ENCODE results near the gene OR2T11.
"Not testable (repeated sequence)": the region's sequence is repeated elsewhere in the genome, so short reads cannot be mapped to it uniquely, and the experiment has no call there.

OR2T11 gene

DNA sequence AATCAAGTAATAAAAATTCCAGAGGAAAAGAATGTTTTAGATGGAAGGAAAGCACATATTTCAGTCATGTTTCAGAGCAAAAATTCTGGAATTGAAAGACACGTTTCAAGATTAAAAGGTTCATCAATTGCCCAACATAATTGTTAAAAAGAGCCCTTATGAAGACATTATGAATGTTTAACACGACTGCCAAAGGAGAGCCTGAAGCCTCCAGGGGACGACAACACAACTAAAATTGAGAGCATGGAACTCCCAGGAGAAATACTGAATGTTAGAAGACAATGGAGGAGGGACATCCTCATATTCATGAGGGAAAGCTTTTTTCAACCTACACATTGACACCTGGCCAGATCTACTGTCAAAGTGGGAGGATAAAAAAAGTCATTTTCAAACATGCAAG lies 16.0 kb downstream of the OR2T11 start:
- no peak for DNase-seq (ENCODE audit: low spot score)

- DNase-seq (ENCODE audit: low spot score): no peak
These were observed 16.8 kb downstream of the OR2T11 start for GRCh38 chr1:248618119-248618518.

DNA sequence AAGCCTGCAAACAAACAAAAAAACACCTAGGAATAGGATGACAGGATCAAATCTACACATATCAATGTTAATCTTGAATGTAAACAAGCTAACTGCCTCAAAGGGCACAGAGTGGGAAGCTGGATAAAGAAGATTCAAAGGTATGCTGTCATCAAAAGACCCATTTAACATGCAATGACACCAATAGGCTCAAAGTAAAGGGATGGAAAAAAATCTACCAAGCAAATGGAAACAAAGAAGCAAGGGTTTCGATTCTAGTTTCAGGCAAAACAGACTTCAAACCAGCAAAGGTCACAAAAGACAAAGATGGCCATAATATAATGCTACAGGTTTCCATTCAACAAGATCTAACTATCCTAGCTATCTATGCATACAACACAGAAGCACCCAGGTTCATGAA lies 21.1 kb downstream of the OR2T11 start:
- no peak for DNase-seq (ENCODE audit: low spot score)

GRCh38 chr1:248611883-248612414 lies 22.9 kb downstream of the OR2T11 start:
- DNase-seq (ENCODE audit: low spot score): no peak

DNA sequence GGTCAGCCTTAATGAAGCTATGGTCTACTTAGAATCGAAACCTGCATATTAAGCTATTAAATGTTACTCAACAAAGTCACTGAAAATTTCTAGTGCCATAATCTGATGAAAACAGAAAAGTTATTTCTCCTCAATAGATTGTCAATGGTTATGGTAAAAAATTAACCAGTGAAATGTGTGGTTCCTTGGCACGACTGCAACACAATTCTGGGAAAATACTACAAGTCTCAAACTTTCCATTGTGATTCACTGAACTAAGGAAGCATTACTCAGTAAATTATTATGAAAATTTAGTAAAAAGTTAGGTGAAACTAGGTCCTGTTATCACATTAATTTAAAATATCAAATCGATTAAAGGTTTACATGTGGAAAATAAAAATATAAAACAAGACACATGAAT lies 24.6 kb downstream of the OR2T11 start:
- no peak for DNase-seq (ENCODE audit: low spot score)

DNA sequence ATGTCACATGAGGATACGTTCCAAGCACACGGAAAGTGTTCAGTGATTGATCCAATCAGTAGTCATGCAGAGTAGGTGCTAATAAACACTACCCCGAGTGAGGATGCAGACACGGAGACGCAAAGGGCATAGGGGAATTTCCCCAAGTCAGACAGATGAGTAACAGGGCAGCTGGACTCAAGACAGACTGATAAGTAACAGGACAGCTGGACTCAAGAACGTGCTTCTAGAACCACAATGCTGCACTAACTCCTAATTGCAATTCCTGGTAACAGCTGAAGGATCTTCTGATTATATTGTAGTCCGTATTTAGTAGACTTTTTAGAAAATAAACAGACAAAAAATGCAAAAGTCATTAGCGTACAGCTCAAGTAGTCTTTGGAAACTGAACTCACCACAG lies 35.5 kb downstream of the OR2T11 start:
- no peak for DNase-seq (ENCODE audit: low spot score)

DNA sequence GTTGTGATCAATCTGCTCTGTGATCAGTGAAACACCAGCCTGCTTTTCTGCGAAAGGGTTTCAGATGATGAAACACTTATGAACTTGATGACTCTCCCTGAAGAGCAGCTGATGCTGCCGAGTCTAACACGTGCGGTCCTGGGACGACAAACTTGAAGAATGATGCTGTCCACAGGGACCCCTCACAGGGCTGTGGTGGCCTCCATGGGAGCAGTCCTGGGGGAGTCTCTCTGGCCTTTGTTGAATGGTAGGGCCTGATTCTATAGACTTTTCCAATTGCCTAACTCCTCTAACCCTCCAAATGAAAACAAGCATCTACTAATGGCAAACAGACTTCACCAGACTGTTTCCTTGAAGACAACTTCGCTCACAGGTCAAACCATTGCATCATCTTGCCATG lies 37.3 kb downstream of the OR2T11 start, which contains the start of gene OR2T10:
Gene OR2T10, minus strand, starts transcription at position 112 of the 400 bp plus-strand sequence. CDS start 3,932 bp downstream, outside the sequence.
- DNase-seq (ENCODE audit: low spot score): no peak

GRCh38 chr1:248596615-248597014 lies 38.3 kb downstream of the OR2T11 start:
- DNase-seq (ENCODE audit: low spot score): no peak

- no peak for DNase-seq (ENCODE audit: low spot score)
These were observed 41.7 kb downstream of the OR2T11 start for GRCh38 chr1:248593226-248593625.

DNA sequence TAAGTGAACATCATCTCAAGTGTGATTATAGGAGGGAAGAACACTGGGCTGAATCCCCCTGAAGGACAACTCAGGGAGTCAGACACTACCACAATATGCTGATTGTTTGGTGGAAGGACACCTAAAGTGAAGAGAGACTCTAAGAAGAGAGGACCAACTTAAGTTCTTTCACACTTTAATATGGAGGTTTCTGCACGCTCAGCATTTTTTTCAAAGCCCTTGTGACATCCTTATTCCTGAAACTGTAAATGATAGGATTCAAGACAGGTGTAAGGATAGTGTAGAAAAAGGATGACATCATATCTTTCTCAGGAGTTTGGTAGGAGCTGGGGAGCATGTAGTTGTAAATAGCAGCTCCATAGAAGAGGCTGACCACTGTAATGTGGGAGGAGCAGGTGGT lies 42.2 kb downstream of the OR2T11 start:
- DNase-seq (ENCODE audit: low spot score): no peak

- DNase-seq (ENCODE audit: low spot score): no peak
These were observed 44.8 kb downstream of the OR2T11 start for GRCh38 chr1:248590055-248590454.

DNA sequence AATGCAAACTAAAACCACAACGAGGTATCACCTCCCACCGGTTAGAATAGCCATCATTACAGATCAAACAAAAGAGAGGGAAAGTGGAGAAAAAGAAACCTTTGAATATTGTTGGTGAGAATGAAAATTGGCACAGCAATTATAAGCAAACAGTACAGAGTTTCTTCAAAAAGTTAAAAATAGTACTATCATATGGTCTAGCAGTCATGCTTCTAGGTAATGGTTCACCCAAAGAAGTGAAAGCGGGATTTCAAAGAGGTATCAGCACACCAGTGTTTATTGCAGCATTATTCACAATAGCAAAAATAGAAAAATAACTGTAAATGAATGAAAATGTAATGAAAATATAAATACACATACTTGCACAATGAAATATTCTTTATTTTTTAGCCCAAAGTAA lies 45.6 kb downstream of the OR2T11 start:
- DNase-seq (ENCODE audit: low spot score): no peak

DNA sequence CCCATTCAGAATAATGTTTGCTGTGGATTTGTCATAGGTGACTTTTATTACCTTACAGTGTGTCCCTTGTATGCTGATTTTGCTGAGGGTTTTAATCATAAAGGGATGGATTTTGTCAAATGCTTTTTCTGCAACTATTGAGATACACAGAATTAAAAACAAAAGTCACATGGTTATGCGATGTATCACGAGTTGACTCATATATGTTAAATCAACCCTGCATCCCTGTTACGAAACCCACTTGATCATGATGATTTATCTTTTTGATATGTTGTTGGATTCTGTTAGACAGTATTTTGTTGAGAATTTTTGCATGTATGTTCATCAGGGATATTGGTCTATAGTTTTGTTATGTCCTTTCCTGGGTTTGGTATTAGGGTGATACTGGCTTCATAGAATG lies 49.6 kb downstream of the OR2T11 start:
- DNase-seq (ENCODE audit: low spot score): no peak

DNA sequence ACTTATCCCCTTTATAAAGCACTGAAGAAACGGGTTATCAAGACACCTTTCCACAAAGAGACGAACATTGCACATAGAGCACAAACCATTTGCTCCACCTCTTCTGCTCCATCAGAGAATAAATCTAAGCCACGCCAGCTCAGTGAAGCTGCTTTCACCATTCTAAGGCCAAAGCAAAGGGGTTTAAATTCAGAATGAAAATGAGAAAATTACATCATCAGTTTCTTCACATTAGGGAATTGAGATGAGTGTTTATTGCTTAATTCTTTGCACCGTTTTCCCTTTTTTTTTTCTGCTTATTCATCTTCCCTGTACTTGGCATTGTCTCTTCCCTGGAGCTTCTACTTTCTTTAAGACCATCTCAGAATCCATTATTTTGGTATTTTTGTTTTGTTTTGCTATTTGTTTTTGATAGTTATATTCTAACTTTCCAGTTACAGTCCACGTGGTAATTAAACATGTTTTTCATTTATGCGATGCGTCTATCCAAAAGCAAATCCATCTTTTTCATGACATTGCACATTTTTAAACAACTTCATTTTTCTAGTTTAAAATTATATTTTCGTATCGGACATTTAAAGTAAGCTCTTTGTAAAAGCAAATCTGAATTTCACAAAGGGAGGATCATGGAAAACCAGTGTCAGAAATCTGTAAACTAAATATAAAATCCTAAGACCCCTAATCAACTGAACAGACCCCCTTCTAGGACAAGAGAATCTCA lies 58.5 kb downstream of the OR2T11 start:
- DNase-seq (ENCODE audit: low spot score): no peak

DNA sequence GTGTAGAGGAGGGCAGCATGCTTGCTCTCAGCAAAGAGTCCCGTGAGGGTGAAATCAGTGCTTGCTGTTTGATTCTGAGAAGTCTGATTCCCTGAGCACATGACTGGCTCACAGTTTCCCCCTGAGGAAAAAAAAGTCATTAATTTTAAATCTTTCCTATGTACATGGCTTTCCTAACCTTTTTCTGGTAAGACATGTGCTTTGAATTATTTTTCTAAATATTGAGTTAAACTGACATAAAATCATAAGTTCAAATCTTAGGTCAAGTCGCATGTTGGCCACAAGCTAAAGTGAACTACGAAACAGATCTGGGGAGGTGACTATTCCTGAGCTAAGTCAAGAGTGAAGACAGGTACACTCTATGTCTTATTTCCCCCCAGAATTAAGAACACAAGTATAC lies 60.2 kb downstream of the OR2T11 start, which contains the start of gene OR2T34:
Gene OR2T34, minus strand, starts transcription at position 101 of the 400 bp plus-strand sequence. Its CDS starts 0 bp downstream, at position 101.
- DNase-seq (ENCODE audit: low spot score): not testable (repeated sequence)

- peak; percentile 0 for DNase-seq (ENCODE audit: low spot score)
These were observed 61.0 kb downstream of the OR2T11 start for GRCh38 chr1:248573856-248574255.
